NT2/D1 (cell line): ENCODE results near the gene KANK3.

ENCODE experiments used
- SUZ12 ChIP-seq: IDR thresholded peaks from 2 replicates; pipeline ENCODE4 v1.6.1; 2011; ENCODE audit not compliant: insufficient read length, insufficient read depth; ENCODE audit errors: extremely low read depth
- ZNF274 ChIP-seq: IDR thresholded peaks from 2 replicates; pipeline ENCODE4 v1.6.1; 2011; ENCODE audit warnings: mild to moderate bottlenecking, low read depth, low read length

- TF ChIP-seq SUZ12 (no peak), ZNF274 (no peak)
Observed at GRCh38 chr19:8363803-8364771, 21.0 kb upstream of the KANK3 start, which contains the start of gene ANGPTL4.
